Astrocyte of the cerebellum (primary cell): ENCODE measurements around the gene FUT3.

ENCODE experiments used
- DNase-seq: peaks from one replicate; pipeline ENCODE4 v3.0.0-alpha.2; 2011; ENCODE audit warnings: low read depth
- H3K4me3 ChIP-seq: 2 replicates; pipeline ENCODE4 v1.5.1; 2011; ENCODE audit warnings: mild to moderate bottlenecking, low read depth, low read length, moderate library complexity
- in situ Hi-C: cut with HindIII; loops from 2 replicates; pipeline ENCODE4 v1.10.0; 2017; ENCODE audit warnings: low sequenced_read_pairs
- TF ChIP-seq, protein P1 (sequence below): IDR thresholded peaks from 2 replicates; pipeline ENCODE4 v1.5.1; 2012; ENCODE audit warnings: low read length, low read depth, moderate library complexity, mild to moderate bottlenecking; ENCODE audit errors: missing control alignments

Gene FUT3

DNA sequence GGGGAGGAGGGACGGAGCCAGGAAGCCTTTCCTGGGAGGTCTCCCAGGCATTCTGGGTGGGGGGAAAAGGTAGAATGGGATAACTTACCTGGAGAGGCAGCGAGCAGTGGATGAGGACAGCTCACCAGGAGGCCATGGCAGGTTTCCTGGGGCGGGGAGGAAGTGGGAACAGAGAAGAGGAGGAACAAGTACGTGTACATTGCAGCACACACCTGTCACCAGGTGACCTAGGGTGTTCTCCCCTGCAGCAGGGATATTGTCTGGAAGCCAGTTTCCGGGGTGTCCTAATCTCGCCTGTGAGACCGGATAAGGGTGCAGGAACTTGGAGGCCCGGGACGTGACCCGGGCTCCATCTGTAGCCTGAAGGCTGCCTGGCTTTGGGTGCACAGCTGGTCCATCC is at the start of gene FUT3:
TSS of gene FUT3 (minus strand) at position 148 of the 400 bp plus-strand sequence.
- TF ChIP-seq, protein P1, sequence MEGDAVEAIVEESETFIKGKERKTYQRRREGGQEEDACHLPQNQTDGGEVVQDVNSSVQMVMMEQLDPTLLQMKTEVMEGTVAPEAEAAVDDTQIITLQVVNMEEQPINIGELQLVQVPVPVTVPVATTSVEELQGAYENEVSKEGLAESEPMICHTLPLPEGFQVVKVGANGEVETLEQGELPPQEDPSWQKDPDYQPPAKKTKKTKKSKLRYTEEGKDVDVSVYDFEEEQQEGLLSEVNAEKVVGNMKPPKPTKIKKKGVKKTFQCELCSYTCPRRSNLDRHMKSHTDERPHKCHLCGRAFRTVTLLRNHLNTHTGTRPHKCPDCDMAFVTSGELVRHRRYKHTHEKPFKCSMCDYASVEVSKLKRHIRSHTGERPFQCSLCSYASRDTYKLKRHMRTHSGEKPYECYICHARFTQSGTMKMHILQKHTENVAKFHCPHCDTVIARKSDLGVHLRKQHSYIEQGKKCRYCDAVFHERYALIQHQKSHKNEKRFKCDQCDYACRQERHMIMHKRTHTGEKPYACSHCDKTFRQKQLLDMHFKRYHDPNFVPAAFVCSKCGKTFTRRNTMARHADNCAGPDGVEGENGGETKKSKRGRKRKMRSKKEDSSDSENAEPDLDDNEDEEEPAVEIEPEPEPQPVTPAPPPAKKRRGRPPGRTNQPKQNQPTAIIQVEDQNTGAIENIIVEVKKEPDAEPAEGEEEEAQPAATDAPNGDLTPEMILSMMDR, result no peak
- DNase-seq, result no peak
- no peak within 1 kb of the TSS for H3K4me3 ChIP-seq
- in situ Hi-C loops, result no loop called here

DNA sequence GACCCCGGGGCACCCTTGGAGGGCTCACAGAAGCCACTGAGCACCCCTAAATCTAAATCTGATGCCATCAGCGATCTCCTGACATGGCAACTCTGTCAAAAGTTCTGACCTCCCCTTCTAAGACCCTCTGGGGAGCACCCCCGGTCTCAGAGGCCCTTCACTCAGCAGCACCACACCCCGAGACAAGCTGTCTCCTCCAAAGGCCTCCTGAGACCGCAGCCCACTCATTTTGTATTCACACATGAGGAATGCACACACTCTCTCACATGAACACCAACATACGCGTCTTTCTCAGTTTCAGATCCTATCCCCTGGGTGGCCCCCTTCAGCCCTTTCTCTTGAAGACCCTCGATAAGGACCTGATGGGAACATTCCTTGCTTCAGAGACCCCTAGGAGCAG is 49.7 kb upstream of the FUT3 start:
- TF ChIP-seq, protein P1, result no peak
- in situ Hi-C loops, result no loop called here
- H3K4me3 ChIP-seq, result no peak overlapping the region
- no peak for DNase-seq

DNA sequence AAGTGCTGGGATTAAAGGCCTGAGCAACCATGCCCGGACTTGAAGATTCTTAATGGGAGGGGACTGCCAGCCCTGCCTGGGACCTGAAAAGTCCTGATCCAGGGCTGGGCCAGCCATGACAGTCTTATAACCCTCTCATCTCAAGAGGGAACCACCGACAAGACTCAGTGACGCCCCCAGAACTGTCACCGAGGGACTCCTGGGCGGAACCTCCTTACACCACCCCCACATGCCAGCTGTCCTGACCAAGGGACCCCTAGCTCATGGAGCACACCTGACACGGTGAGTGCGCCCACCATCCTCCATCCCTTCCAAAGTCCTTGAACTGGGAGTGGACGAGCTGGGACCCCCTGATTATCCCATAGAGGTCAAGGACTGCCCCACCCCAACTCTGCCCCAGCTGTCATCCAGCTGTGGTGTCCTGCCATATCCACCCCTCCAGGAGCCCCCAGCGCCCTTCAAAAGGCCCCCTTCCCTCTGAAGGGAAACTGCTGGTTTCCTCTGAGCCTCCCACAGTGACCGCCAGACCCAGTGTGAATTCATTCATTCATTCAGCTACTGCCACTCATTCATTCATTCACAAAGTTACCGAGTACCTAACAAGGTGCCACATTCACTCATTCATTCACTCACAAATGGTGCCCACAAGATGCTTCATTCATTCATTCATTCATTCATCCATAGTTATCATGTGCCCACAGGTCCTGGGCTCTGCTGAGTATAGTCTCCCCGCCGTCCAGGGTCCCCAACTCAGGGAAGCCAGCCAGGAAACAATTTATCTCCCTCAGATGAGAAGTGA is 48.7 kb upstream of the FUT3 start:
- TF ChIP-seq, protein P1, result no peak

DNA sequence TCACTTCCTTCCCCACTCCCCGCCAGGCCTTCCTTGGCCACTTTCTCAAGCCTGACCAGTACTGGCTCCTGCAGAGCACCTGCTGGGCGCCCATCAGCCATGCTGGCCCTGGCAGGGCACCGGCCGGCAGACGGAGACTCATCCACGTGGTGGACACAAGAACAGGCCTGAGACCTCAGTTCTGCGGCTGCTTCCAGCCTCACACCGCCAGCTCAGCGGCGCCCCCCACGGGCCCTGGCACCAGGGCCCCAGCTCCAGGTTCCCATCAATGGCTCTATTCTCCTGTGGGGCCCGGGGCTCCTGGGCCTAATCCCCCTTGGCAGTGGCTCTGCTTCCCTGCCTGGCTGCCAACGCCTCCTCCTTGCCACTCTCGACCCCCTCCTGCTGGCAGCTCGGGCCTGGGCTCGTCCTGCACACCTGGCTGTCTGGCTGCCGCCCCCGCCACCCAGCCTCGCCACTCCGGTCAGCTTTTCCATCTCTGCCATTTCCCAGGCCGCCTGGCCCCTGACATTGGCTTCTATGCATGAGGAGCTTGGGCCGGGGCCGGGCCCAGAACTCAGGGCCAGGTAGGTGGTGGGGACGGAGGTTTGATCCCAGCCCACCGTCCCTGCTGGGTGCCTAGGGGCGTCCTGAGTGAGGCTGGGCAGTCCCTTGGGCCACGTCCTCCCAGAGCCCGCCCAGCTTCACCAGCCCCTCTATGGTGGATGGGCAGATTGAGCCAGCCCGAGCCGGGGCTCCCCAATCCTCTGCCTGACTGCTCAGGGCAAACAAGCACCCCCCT is 46.1 kb upstream of the FUT3 start:
- no peak for DNase-seq
- H3K4me3 ChIP-seq, result no peak overlapping the region
- in situ Hi-C loops, result no loop called here
- TF ChIP-seq, protein P1, result no peak

More for the DNA sequence above, 48.7 kb upstream of the FUT3 start:
- DNase-seq, result no peak
- H3K4me3 ChIP-seq, result no peak overlapping the region
- in situ Hi-C loops, result no loop called here

DNA sequence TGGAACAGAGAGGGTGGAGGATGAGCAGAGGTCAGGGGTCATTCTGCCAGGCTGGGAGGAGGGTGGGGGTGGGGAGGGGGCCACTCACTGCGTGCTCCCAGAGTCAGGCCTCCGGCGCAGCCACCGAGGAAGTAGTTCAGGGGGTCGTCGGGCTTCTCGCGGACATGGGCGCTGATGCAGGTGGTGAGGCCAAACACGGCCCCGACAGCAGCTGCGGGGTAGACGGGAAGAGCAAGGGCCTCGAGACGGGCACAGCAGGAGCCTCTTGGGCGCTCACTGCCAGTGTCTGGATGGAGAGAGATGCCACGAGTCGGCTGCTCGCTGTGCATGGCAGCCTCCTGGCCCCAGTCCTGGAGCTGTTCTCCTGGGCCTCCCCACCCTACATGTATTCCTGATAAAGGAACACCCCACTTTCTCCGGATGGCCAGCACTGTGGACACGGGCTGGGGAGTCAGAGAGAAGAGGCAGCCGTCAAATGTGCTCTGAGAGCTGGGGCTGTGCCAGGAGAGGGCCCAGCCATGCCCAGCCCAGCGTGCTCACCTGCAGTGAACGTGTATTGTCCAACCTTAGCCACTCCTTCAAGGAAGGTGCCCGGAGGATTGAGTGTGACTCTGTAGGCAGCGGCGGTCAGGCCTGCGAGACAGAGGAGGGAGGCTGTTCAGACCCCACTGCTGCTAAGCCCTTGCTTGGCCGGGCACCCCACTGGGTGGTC is 45.3 kb upstream of the FUT3 start:
- no peak overlapping the region for H3K4me3 ChIP-seq
- TF ChIP-seq, protein P1, result no peak
- in situ Hi-C loops, result no loop called here
- no peak for DNase-seq

DNA sequence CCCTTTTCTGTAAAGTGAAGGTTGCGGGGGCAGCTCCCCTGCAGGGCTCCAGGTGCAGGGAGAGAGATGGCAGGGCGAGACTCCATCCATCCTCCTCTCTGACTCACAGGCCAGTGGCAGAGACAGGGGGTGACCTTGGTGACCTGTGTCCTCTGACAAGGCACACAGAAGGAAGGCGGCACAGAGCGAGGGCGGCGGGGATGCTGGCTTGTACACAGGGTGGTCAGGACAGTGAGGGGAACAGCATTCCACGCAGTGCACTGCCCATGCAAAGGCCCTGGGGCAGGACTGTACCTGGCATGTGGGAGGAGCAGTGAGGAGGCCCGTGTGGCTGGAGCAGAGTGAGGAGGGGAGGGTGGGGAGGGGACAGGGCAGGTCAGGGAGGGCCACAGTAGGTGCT is 44.6 kb upstream of the FUT3 start:
- in situ Hi-C loops, result no loop called here

More for the DNA sequence above, 44.6 kb upstream of the FUT3 start:
- no peak for DNase-seq
- H3K4me3 ChIP-seq, result no peak overlapping the region
- TF ChIP-seq, protein P1, result no peak
